Esophagus squamous epithelium (tissue), 4 donors: ENCODE measurements around the gene EDC4.
"Not testable (repeated sequence)": the region's sequence is repeated elsewhere in the genome, so short reads cannot be mapped to it uniquely, and the experiment has no call there.

Experiments used
- POLR2A ChIP-seq, 4 donors: fragments of 450-650 bp; IDR thresholded peaks; one replicate each; pipeline ENCODE4 v1.6.1; 2017; ENCODE audit warnings: antibody characterized with exemption in 4 of 4, mild to moderate bottlenecking in 4 of 4, moderate library complexity in 3 of 4
- TF ChIP-seq, protein P1 (sequence below), 6 experiments: fragments of 450-650 bp in 4 of 6; fragments of 200-600 bp in 2 of 6; sonication (generic) in 2 of 6; IDR thresholded peaks; one replicate each; pipeline ENCODE4 v1.5.1; 2016 to 2019; ENCODE audit warnings: antibody characterized with exemption in 6 of 6, mild to moderate bottlenecking in 4 of 6, moderate library complexity in 4 of 6

- TF ChIP-seq, protein P1, sequence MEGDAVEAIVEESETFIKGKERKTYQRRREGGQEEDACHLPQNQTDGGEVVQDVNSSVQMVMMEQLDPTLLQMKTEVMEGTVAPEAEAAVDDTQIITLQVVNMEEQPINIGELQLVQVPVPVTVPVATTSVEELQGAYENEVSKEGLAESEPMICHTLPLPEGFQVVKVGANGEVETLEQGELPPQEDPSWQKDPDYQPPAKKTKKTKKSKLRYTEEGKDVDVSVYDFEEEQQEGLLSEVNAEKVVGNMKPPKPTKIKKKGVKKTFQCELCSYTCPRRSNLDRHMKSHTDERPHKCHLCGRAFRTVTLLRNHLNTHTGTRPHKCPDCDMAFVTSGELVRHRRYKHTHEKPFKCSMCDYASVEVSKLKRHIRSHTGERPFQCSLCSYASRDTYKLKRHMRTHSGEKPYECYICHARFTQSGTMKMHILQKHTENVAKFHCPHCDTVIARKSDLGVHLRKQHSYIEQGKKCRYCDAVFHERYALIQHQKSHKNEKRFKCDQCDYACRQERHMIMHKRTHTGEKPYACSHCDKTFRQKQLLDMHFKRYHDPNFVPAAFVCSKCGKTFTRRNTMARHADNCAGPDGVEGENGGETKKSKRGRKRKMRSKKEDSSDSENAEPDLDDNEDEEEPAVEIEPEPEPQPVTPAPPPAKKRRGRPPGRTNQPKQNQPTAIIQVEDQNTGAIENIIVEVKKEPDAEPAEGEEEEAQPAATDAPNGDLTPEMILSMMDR (IDR thresholded peaks at IDR 0.05): not testable (repeated sequence)
- not testable (repeated sequence) for TF ChIP-seq POLR2A (IDR thresholded peaks at IDR 0.05)
These were observed 42.6 kb downstream of the EDC4 start for GRCh38 chr16:67915496-67915769.
